Neuronal stem cell (in vitro differentiated cells): Measurements from ENCODE around the gene XXYLT1.

ENCODE experiments used
- DNase-seq: peaks from one replicate; pipeline ENCODE4 v3.0.0-alpha.2; 2013; ENCODE audit warnings: low spot score
- H2AFZ ChIP-seq: one replicate; pipeline ENCODE4 v1.6.1; 2013; ENCODE audit warnings: mild to moderate bottlenecking, low read length, inconsistent platforms
- H2AK5ac ChIP-seq: 2 replicates; pipeline ENCODE4 v1.6.1; 2013; ENCODE audit warnings: low read depth, mild to moderate bottlenecking, inconsistent platforms, low read length, moderate library complexity, mixed read lengths
- H2BK120ac ChIP-seq: 2 replicates; pipeline ENCODE4 v1.6.1; 2013; ENCODE audit warnings: low read depth, mild to moderate bottlenecking, inconsistent platforms, low read length, moderate library complexity, mixed read lengths
- H2BK12ac ChIP-seq: one replicate; pipeline ENCODE4 v1.6.1; 2013; ENCODE audit warnings: low read length, inconsistent platforms
- H2BK15ac ChIP-seq: 2 replicates; pipeline ENCODE4 v1.6.1; 2013; ENCODE audit warnings: mild to moderate bottlenecking, low read length, inconsistent platforms, mixed read lengths
- H2BK5ac ChIP-seq: one replicate; pipeline ENCODE4 v1.6.1; 2013; ENCODE audit warnings: inconsistent platforms, mild to moderate bottlenecking, low read length, moderate library complexity
- H3K14ac ChIP-seq: one replicate; pipeline ENCODE4 v1.6.1; 2013; ENCODE audit warnings: low read length, inconsistent platforms
- H3K18ac ChIP-seq: 2 replicates; pipeline ENCODE4 v1.6.1; 2013; ENCODE audit warnings: low read length, inconsistent platforms
- H3K23ac ChIP-seq: 2 replicates; pipeline ENCODE4 v1.6.1; 2013; ENCODE audit warnings: low read depth, mild to moderate bottlenecking, mixed read lengths, low read length, inconsistent platforms; ENCODE audit not compliant: poor library complexity
- H3K27ac ChIP-seq: replicated peaks from 3 replicates; pipeline ENCODE4 v1.5.1; 2013; ENCODE audit warnings: low read length, inconsistent platforms
- H3K27me3 ChIP-seq, 3 experiments: 2 replicates each; pipeline ENCODE4 v1.6.1; 2013; ENCODE audit warnings: low read length in 3 of 3, mild to moderate bottlenecking in 2 of 3, inconsistent platforms in 1 of 3, low read depth in 1 of 3, mixed read lengths in 1 of 3, moderate library complexity in 1 of 3; ENCODE audit not compliant: control insufficient read depth in 3 of 3, insufficient read depth in 3 of 3
- H3K36me3 ChIP-seq, 2 donors: replicated peaks in 1 of 2; 2 replicates each; pipeline ENCODE4 v1.6.1; 2013; ENCODE audit warnings: low read length in 2 of 2; ENCODE audit not compliant: control insufficient read depth in 2 of 2, insufficient read depth in 2 of 2
- H3K4ac ChIP-seq: 2 replicates; pipeline ENCODE4 v1.6.1; 2013; ENCODE audit warnings: inconsistent platforms, mild to moderate bottlenecking, low read length, moderate library complexity
- H3K4me1 ChIP-seq, 2 donors: 1 replicate in 1 of 2; 2 replicates in 1 of 2; pipeline ENCODE4 v1.6.1; 2013; ENCODE audit warnings: low read length in 2 of 2, low read depth in 1 of 2; ENCODE audit not compliant: control insufficient read depth in 2 of 2, insufficient read depth in 1 of 2
- H3K4me2 ChIP-seq: one replicate; pipeline ENCODE4 v1.6.1; 2013; ENCODE audit warnings: mild to moderate bottlenecking, low read length, inconsistent platforms; ENCODE audit not compliant: insufficient read depth, poor library complexity, severe bottlenecking
- H3K4me3 ChIP-seq, 2 donors: 2 replicates each; pipeline ENCODE4 v1.5.1; 2013; ENCODE audit warnings: low read length in 2 of 2, mild to moderate bottlenecking in 2 of 2, inconsistent platforms in 1 of 2, moderate library complexity in 1 of 2
- H3K79me1 ChIP-seq: one replicate; pipeline ENCODE4 v1.6.1; 2013; ENCODE audit warnings: low read depth, mild to moderate bottlenecking, inconsistent platforms, low read length, moderate library complexity
- H3K9ac ChIP-seq: one replicate; pipeline ENCODE4 v1.6.1; 2013; ENCODE audit warnings: mild to moderate bottlenecking, low read depth, low read length, inconsistent platforms; ENCODE audit not compliant: poor library complexity
- H3K9me3 ChIP-seq, 2 donors: replicated peaks in 1 of 2; 2 replicates each; pipeline versions ENCODE3 to v1.6.1; 2013; ENCODE audit warnings: low read length in 2 of 2, mild to moderate bottlenecking in 2 of 2, inconsistent platforms in 1 of 2, low read depth in 1 of 2, mixed read lengths in 1 of 2, moderate library complexity in 1 of 2; ENCODE audit not compliant: control insufficient read depth in 2 of 2, insufficient read depth in 1 of 2
- H4K8ac ChIP-seq: one replicate; pipeline ENCODE4 v1.6.1; 2013; ENCODE audit warnings: low read depth, mild to moderate bottlenecking, inconsistent platforms, low read length, moderate library complexity
- H4K91ac ChIP-seq: one replicate; pipeline ENCODE4 v1.6.1; 2013; ENCODE audit warnings: low read length, low read depth, mild to moderate bottlenecking, inconsistent platforms; ENCODE audit not compliant: poor library complexity
- WGBS, 2 donors: extraction: QIAGEN DNeasy Blood & Tissue Kit; methylation state at CpG; one replicate each; pipeline ENCODE4 v1.1.7; 2013; ENCODE audit warnings: missing lambda C conversion rate in 2 of 2, mixed read lengths in 1 of 2; ENCODE audit not compliant: insufficient read length in 2 of 2, insufficient replicate concordance in 1 of 2; ENCODE audit errors: extremely low coverage in 2 of 2; 5-methylcytosine and 5-hydroxymethylcytosine counted together

The XXYLT1 gene

GRCh38 chr3:195034101-195034500 is 236.9 kb downstream of the XXYLT1 start:
- Histone ChIP-seq H2BK12ac (no peak overlapping the region), H3K9me3 (no peaks in the 10 kb centered on the region), H4K8ac (no peak overlapping the region), H4K91ac (no peak overlapping the region), H3K18ac (no peak overlapping the region), H3K9ac (no peak overlapping the region), H3K27me3 (peaks cover 0 to 32% (median 0%) of the 10 kb centered on the region in 3 experiments), H3K23ac (no peak overlapping the region), H2BK120ac (no peak overlapping the region), H3K79me1 (no peaks in the 10 kb centered on the region), H2AFZ (no peak overlapping the region), H3K4me3 (no peak overlapping the region), H3K27ac (no peak overlapping the region), H3K14ac (no peak overlapping the region), H3K4me1 (peaks cover 0 to 6% of the 10 kb centered on the region in 2 donors), H2BK5ac (no peak overlapping the region), H2BK15ac (no peak overlapping the region), H3K4me2 (no peak overlapping the region), H3K36me3 (no peaks in the 10 kb centered on the region), H2AK5ac (no peak overlapping the region), H3K4ac (no peak overlapping the region)
- no CpG with 5 or more reads among the region's 9 CpGs for WGBS, 2 donors
- DNase-seq, result no peak

- no peak overlapping the region for H2AFZ ChIP-seq
- no peaks in the 10 kb centered on the region for H3K36me3 ChIP-seq
- no peak for DNase-seq
- no peak overlapping the region for H3K23ac ChIP-seq
- no CpG with 5 or more reads among the region's 12 CpGs for WGBS, 2 donors
- no peaks in the 10 kb centered on the region for H3K79me1 ChIP-seq
- H3K4me1 ChIP-seq, result peaks cover 0 to 6% of the 10 kb centered on the region in 2 donors
- no peak overlapping the region for H2BK12ac ChIP-seq
- H2BK5ac ChIP-seq, result no peak overlapping the region
- no peak overlapping the region for H4K91ac ChIP-seq
- no peak overlapping the region for H3K14ac ChIP-seq
- H3K9me3 ChIP-seq, result no peaks in the 10 kb centered on the region
- H3K27ac ChIP-seq, result no peak overlapping the region
- H3K18ac ChIP-seq, result no peak overlapping the region
- no peak overlapping the region for H4K8ac ChIP-seq
- no peak overlapping the region for H3K9ac ChIP-seq
- H3K4me3 ChIP-seq, result no peak overlapping the region
- H2BK15ac ChIP-seq, result no peak overlapping the region
- H3K4me2 ChIP-seq, result no peak overlapping the region
- no peak overlapping the region for H2BK120ac ChIP-seq
- no peak overlapping the region for H2AK5ac ChIP-seq
- H3K27me3 ChIP-seq, result peaks cover 0 to 32% (median 0%) of the 10 kb centered on the region in 3 experiments
- no peak overlapping the region for H3K4ac ChIP-seq
These were observed 237.3 kb downstream of the XXYLT1 start for GRCh38 chr3:195033531-195034091.

- no CpG with 5 or more reads among the region's 10 CpGs for WGBS, 2 donors
- Histone ChIP-seq H3K4me1 (peaks cover 0 to 6% of the 10 kb centered on the region in 2 donors), H3K18ac (no peak overlapping the region), H2BK120ac (no peak overlapping the region), H2BK15ac (no peak overlapping the region), H3K4me3 (no peak overlapping the region), H3K14ac (no peak overlapping the region), H2BK12ac (no peak overlapping the region), H3K23ac (no peak overlapping the region), H4K8ac (no peak overlapping the region), H2AFZ (no peak overlapping the region), H2AK5ac (no peak overlapping the region), H4K91ac (no peak overlapping the region), H3K9ac (no peak overlapping the region), H3K9me3 (no peaks in the 10 kb centered on the region), H3K79me1 (no peaks in the 10 kb centered on the region), H3K27ac (no peak overlapping the region), H2BK5ac (no peak overlapping the region), H3K27me3 (peaks cover 0 to 32% (median 0%) of the 10 kb centered on the region in 3 experiments), H3K4ac (no peak overlapping the region), H3K4me2 (no peak overlapping the region), H3K36me3 (no peaks in the 10 kb centered on the region)
- DNase-seq, result no peak
These were observed 238.0 kb downstream of the XXYLT1 start for GRCh38 chr3:195032955-195033354.

- no peak overlapping the region for H3K23ac ChIP-seq
- no peak overlapping the region for H2BK12ac ChIP-seq
- no peak overlapping the region for H4K8ac ChIP-seq
- no peaks in the 10 kb centered on the region for H3K9me3 ChIP-seq
- no peak overlapping the region for H3K4me2 ChIP-seq
- WGBS, 2 donors, result no CpG with 5 or more reads among the region's 12 CpGs
- no peak overlapping the region for H3K4me3 ChIP-seq
- H4K91ac ChIP-seq, result no peak overlapping the region
- peaks cover 0 to 32% (median 0%) of the 10 kb centered on the region in 3 experiments for H3K27me3 ChIP-seq
- H2BK15ac ChIP-seq, result no peak overlapping the region
- H3K18ac ChIP-seq, result no peak overlapping the region
- H2AK5ac ChIP-seq, result no peak overlapping the region
- peaks cover 0 to 6% of the 10 kb centered on the region in 2 donors for H3K4me1 ChIP-seq
- H3K79me1 ChIP-seq, result no peaks in the 10 kb centered on the region
- no peaks in the 10 kb centered on the region for H3K36me3 ChIP-seq
- H2AFZ ChIP-seq, result no peak overlapping the region
- no peak overlapping the region for H3K14ac ChIP-seq
- no peak overlapping the region for H2BK120ac ChIP-seq
- no peak overlapping the region for H3K9ac ChIP-seq
- H3K27ac ChIP-seq, result no peak overlapping the region
- no peak overlapping the region for H3K4ac ChIP-seq
- DNase-seq, result no peak
- no peak overlapping the region for H2BK5ac ChIP-seq
These were observed 238.7 kb downstream of the XXYLT1 start for GRCh38 chr3:195032106-195032759.
